ENCODE data around the gene MACROD2.
"Not testable (repeated sequence)": the region's sequence is repeated elsewhere in the genome, so short reads cannot be mapped to it uniquely, and the experiment has no call there.

The MACROD2 gene

GRCh38 chr20:14210146-14210545, 214.8 kb downstream of the MACROD2 start:
- no peaks in the 10 kb centered on the region for H3K36me3 ChIP-seq (ENCODE audit: low read length)
- H3K4me2 ChIP-seq (ENCODE audit: low read depth, low read length, poor library complexity, severe bottlenecking), result no peak overlapping the region
- no peak overlapping the region for H2AFZ ChIP-seq (ENCODE audit: low read depth, low read length, severe bottlenecking)
- TF ChIP-seq EZH2phosphoT487 (conservative IDR thresholded peaks at IDR 0.05; ENCODE audit: low read length) (no peak), CTCF (IDR thresholded peaks at IDR 0.05; ENCODE audit: insufficient read depth, low read length, poor library complexity, severe bottlenecking) (no peak)
- no peaks in the 10 kb centered on the region for H3K9me2 ChIP-seq (replicated peaks; ENCODE audit: insufficient read depth, low read length)
- no peaks in the 10 kb centered on the region for H3F3A ChIP-seq (ENCODE audit: insufficient read depth)
- no peaks in the 10 kb centered on the region for H3K27me3 ChIP-seq (ENCODE audit: low read length)
- no peak overlapping the region for H3K27ac ChIP-seq (ENCODE audit: low read depth, low read length)
- H3K4me3 ChIP-seq (ENCODE audit: insufficient read depth, low read length, poor library complexity, severe bottlenecking), result no peak overlapping the region
- H3K9ac ChIP-seq (ENCODE audit: low read length), result no peak overlapping the region
- no peaks in the 10 kb centered on the region for H4K20me1 ChIP-seq (ENCODE audit: low read depth, low read length)
- no peaks in the 10 kb centered on the region for H3K79me2 ChIP-seq (ENCODE audit: insufficient read depth, low read length)
- no peaks in the 10 kb centered on the region for H3K9me3 ChIP-seq (ENCODE audit: insufficient read depth, low read length)

GRCh38 chr20:14214046-14214445, 218.7 kb downstream of the MACROD2 start:
- H4K20me1 ChIP-seq (ENCODE audit: low read depth, low read length), result no peaks in the 10 kb centered on the region
- no peak overlapping the region for H3K9ac ChIP-seq (ENCODE audit: low read length)
- H3K27ac ChIP-seq (ENCODE audit: low read depth, low read length), result no peak overlapping the region
- H3K4me3 ChIP-seq (ENCODE audit: insufficient read depth, low read length, poor library complexity, severe bottlenecking), result no peak overlapping the region
- H2AFZ ChIP-seq (ENCODE audit: low read depth, low read length, severe bottlenecking), result no peak overlapping the region
- no peaks in the 10 kb centered on the region for H3K79me2 ChIP-seq (ENCODE audit: insufficient read depth, low read length)
- no peaks in the 10 kb centered on the region for H3K36me3 ChIP-seq (ENCODE audit: low read length)
- no peaks in the 10 kb centered on the region for H3F3A ChIP-seq (ENCODE audit: insufficient read depth)
- TF ChIP-seq EZH2phosphoT487 (conservative IDR thresholded peaks at IDR 0.05; ENCODE audit: low read length) (no peak), CTCF (IDR thresholded peaks at IDR 0.05; ENCODE audit: insufficient read depth, low read length, poor library complexity, severe bottlenecking) (no peak)
- no peak overlapping the region for H3K4me2 ChIP-seq (ENCODE audit: low read depth, low read length, poor library complexity, severe bottlenecking)
- no peaks in the 10 kb centered on the region for H3K9me3 ChIP-seq (ENCODE audit: insufficient read depth, low read length)
- no peaks in the 10 kb centered on the region for H3K27me3 ChIP-seq (ENCODE audit: low read length)
- no peaks in the 10 kb centered on the region for H3K9me2 ChIP-seq (replicated peaks; ENCODE audit: insufficient read depth, low read length)

GRCh38 chr20:14215880-14216279, 220.6 kb downstream of the MACROD2 start:
- H4K20me1 ChIP-seq (ENCODE audit: low read depth, low read length); H3K4me3 ChIP-seq (ENCODE audit: insufficient read depth, low read length, poor library complexity, severe bottlenecking); H3K9ac ChIP-seq (ENCODE audit: low read length); H3K4me2 ChIP-seq (ENCODE audit: low read depth, low read length, poor library complexity, severe bottlenecking); H3F3A ChIP-seq (ENCODE audit: insufficient read depth); H3K27ac ChIP-seq (ENCODE audit: low read depth, low read length); H3K9me3 ChIP-seq (ENCODE audit: insufficient read depth, low read length); H3K9me2 ChIP-seq (replicated peaks; ENCODE audit: insufficient read depth, low read length); H3K27me3 ChIP-seq (ENCODE audit: low read length); H3K36me3 ChIP-seq (ENCODE audit: low read length); H3K79me2 ChIP-seq (ENCODE audit: insufficient read depth, low read length); H2AFZ ChIP-seq (ENCODE audit: low read depth, low read length, severe bottlenecking): not testable (repeated sequence)

GRCh38 chr20:14219801-14220461, 224.6 kb downstream of the MACROD2 start:
- Histone ChIP-seq H3K9me3 (ENCODE audit: insufficient read depth, low read length) (no peaks in the 10 kb centered on the region), H3K4me3 (ENCODE audit: insufficient read depth, low read length, poor library complexity, severe bottlenecking) (no peak overlapping the region), H3K9ac (ENCODE audit: low read length) (no peak overlapping the region), H3K79me2 (ENCODE audit: insufficient read depth, low read length) (no peaks in the 10 kb centered on the region), H3K36me3 (ENCODE audit: low read length) (no peaks in the 10 kb centered on the region), H2AFZ (ENCODE audit: low read depth, low read length, severe bottlenecking) (no peak overlapping the region), H3F3A (ENCODE audit: insufficient read depth) (no peaks in the 10 kb centered on the region), H3K27ac (ENCODE audit: low read depth, low read length) (no peak overlapping the region), H3K4me2 (ENCODE audit: low read depth, low read length, poor library complexity, severe bottlenecking) (no peak overlapping the region), H3K27me3 (ENCODE audit: low read length) (no peaks in the 10 kb centered on the region), H3K9me2 (replicated peaks; ENCODE audit: insufficient read depth, low read length) (no peaks in the 10 kb centered on the region), H4K20me1 (ENCODE audit: low read depth, low read length) (no peaks in the 10 kb centered on the region)
- no peak for TF ChIP-seq CTCF (IDR thresholded peaks at IDR 0.05; ENCODE audit: insufficient read depth, low read length, poor library complexity, severe bottlenecking)
- TF ChIP-seq EZH2phosphoT487 (conservative IDR thresholded peaks at IDR 0.05; ENCODE audit: low read length), result no peak
